GM13976 (cell line): ENCODE measurements around the gene MEAF6.

Experiments
- DNase-seq: peaks from one replicate; pipeline ENCODE4 v3.0.0; 2012; ENCODE audit warnings: low spot score
- CTCF ChIP-seq: IDR thresholded peaks from 2 replicates; pipeline ENCODE4 v1.5.1; 2012; ENCODE audit warnings: borderline replicate concordance, mild to moderate bottlenecking; ENCODE audit not compliant: insufficient read depth; ENCODE audit errors: extremely low read depth, missing control alignments, control extremely low read depth
- in situ Hi-C: fragments of 300-500 bp; cut with MboI; formaldehyde crosslinking; loops from one replicate; pipeline ENCODE4 v1.12.0; 2022; ENCODE audit warnings: low sequenced_read_pairs, mixed read lengths, inconsistent platforms; ENCODE audit not compliant: unreplicated experiment

Gene MEAF6

GRCh38 chr1:37472281-37472680, 42.3 kb downstream of the MEAF6 start:
- in situ Hi-C loops: no loop called here

GRCh38 chr1:37471345-37472231, 43.0 kb downstream of the MEAF6 start:
- DNase-seq: no peak
- in situ Hi-C loops: no loop called here
- no peak for TF ChIP-seq CTCF

More at GRCh38 chr1:37472281-37472680, 42.3 kb downstream of the MEAF6 start:
- no peak for TF ChIP-seq CTCF
- DNase-seq: no peak

- no peak for DNase-seq
- no peak for TF ChIP-seq CTCF
- in situ Hi-C loops: no loop called here
These were observed 45.2 kb downstream of the MEAF6 start for GRCh38 chr1:37469386-37469785.

GRCh38 chr1:37468037-37468436, 46.5 kb downstream of the MEAF6 start:
- in situ Hi-C loops: no loop called here
- no peak for DNase-seq
- no peak for TF ChIP-seq CTCF

GRCh38 chr1:37465593-37466517, 48.7 kb downstream of the MEAF6 start:
- no peak for TF ChIP-seq CTCF
- DNase-seq: no peak
- in situ Hi-C loops: no loop called here

- no peak for DNase-seq
- in situ Hi-C loops: no loop called here
- TF ChIP-seq CTCF: no peak
These were observed 50.1 kb downstream of the MEAF6 start for GRCh38 chr1:37464443-37464842.
